Lung microvascular endothelial cell (primary cell): ENCODE measurements around the gene NPL. TPM values are rescaled to one million over a fixed set of nuclear protein-coding genes. Genes with fewer than 3 reads are reported as not detected.

ENCODE experiments used
- DNase-seq, 2 donors: peaks; one replicate each; pipeline versions ENCODE4 v3.0.0 to v3.0.0-alpha.2; 2010; ENCODE audit warnings: low read depth in 2 of 2
- total RNA-seq: library from RNA; depleted of rRNA; stranded (reverse); fragments of >200 nt; gene quantifications from 2 replicates; pipeline ENCODE4 v1.2.1, GENCODE V29; 2014

Gene NPL
- total RNA-seq, 1 donor from 2014 or later: 1.6 TPM

DNA sequence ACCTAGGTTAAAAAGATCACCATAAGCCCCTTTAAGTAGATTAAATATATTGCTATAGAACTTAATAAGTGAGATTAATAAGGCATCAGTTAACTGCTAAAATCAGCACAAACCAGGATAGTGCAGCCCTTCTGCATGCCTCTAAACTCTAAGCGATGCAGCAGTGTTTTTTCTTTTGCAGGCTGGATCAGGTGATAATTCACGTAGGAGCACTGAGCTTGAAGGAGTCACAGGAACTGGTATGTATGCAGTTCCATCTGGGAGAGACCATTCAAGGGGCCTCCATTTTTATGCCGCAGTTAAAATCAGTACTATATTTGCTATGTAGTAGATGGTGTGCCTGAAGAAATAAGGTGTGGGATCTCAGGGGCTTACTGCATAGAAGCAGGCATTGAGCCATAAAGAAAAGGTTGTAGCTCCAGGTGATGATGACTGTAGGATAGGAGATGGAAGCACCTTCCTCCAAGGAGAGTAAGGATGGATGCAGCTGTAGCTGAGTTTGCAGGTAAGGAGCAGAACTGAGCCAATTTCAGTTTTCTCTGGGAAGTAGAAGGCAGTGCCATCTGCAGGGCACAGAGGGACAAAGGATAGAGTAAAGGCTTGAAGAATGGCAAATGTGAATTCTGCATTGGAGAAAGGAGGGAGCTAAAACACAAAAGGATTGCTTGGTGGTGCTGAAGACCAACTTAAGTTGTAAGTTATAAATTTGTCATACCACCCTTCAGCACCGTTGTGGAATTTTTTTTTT is 22.6 kb downstream of the NPL start:
- DNase-seq: no peak

DNA sequence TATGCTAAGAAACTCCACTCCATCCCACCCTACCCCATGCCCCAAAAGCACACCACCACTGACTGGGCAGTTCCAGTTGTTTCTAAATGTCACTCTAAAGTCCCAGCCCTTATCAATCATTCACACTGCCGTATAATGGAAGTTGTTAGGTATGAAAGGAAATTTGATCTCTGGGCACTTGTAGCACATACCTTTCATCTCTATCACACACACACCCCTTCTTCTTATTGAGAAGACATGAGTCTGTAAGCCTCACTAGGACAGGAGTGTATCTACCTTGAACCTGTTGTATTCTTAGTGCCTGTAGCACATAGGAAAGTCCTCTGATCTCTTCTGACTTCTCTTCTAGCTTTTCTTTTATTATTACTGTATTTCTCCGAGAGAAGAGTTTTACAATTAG is 27.3 kb downstream of the NPL start:
- no peak for DNase-seq

DNA sequence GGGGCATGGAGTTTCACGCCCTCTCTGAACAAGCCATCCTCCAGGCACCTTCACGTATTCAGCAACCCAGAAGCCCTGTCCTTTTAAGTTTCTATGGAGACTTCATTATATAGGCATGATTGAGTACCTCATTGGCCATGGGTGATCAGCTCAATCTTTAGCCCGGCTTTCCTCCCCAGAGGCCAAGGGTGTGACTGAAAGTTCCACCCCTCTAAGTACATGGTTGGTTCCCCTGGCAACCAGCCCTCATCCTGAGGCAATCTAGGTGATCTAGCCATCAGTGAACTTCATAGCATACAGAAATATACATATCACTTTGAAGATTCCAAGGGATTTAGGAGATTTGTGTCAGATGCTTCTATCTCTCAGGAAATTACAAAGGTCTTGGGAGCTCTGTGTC is 28.2 kb downstream of the NPL start:
- no peak for DNase-seq

DNA sequence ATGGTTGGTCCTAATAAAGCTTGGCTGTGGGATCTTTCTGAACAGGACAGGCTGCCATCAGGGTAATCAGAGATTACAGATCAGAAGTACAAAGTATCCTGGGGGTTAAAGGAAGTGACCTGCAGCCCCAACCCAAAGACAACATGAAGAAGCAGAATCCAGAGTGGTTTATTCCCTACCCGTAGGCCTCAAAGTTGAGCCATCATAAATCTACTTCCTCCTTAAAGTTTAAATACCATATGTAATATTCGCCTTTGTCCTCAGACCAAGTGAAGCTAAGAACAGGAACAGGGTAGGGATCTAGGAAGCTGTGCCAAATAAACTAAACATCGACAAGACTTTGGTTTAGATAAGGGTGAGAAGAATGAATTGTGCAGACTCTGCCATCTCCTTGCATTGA is 33.6 kb downstream of the NPL start:
- DNase-seq: no peak

DNA sequence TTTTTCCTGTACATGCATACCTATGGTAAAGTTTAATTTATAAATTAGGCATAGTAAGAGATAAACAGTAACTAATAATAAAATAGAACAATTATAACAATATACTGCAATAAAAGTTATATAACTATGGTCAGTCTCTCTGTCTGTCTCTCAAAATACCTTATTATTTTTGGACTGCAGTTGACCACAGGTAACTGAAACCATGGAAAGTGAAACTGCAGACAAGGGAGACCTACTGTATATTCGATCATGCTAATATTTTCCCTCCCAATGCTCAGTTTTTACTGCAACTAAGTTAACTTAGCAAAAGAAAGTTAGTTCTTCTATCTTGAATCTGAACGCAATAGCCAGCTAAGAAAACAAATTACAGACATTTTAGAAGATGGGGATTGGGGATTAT is 37.3 kb downstream of the NPL start:
- no peak for DNase-seq

DNA sequence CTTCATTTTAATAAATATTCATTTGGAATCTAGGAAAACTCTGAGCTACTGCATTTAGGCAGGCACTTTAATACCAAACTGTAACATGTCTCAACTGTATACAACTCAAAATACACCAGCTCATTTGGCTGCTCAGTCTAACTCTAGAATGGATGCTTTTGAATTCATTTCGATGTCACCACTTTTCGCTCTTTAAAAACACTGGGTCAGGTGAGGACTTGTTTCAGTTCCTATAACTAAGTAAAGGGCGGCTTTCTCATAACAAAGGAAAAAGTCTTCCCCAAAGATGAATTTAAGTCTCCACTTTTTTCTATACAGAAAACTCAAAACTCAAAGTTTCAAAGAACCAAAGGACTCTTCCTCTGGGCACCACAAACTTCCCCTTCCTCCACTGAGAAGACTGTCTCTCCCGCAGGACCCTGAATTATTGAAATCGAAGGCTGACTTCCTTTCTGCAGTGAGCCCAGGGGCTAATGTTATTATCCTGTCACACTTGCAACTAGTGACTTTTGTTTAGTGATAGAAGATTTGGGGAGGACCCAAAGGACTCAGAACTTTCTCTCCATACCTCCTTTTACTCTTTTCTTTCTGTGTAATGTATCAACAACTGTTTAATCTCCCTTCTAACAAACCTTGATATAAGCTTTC is 39.8 kb downstream of the NPL start:
- no peak for DNase-seq

DNA sequence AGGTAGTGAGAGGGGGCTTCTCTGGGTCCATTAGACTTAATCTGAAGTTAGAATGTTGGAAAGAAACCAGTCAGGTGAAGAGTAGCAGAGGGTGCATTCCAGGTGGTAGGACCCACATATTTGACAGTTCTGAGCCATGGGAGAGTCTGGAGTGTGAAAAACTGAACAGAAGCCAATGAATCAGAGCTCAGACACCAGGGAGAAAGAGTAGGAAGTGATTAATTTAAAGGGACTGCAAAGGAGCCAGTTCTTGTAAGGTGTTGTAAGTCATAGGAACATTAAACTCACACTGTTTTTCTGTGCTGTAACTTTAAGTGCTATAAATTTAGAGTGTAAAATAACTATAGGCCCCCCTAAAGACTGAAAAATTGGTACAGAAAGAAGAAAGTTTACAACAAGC is 43.7 kb downstream of the NPL start:
- peak in 1 of 2 donors; percentile 60 for DNase-seq

DNA sequence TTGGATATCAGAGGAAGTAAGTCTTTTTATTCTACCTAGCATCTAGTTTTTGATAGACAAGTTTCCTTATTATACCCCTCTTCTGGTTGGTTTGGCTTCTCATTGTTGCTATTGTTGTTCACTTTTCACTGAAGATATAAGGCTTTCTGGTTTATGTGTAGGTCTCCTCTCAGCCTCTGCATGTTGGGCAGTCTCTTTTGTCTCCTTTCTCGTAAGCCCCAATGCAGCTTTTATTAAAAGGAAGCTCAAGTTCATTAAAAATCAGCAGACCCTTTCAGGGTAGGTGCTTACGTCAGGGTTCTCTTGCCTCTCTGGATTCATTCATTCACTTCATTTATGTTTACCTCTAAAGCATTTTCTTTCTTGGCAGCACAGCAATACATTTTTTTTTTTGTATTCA is 44.8 kb downstream of the NPL start:
- no peak for DNase-seq

DNA sequence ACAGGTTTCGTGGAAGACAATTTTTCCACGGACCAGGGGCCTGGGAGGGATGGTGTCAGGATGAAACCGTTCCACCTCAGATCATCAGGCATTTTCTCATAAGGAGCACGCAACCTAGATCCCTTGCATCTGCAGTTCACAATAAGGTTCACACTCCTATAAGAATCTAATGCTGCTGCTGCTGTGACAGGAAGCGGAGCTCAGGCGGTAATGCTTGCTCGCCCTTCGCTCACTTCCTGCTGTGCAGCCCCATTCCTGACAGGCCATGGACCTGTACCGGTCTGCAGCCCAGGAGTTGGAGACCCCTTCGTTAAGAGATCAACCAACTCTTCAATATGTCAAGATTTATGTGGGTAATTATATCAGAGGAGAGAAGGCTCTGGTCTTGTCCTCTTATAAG is 46.2 kb downstream of the NPL start:
- DNase-seq: no peak

DNA sequence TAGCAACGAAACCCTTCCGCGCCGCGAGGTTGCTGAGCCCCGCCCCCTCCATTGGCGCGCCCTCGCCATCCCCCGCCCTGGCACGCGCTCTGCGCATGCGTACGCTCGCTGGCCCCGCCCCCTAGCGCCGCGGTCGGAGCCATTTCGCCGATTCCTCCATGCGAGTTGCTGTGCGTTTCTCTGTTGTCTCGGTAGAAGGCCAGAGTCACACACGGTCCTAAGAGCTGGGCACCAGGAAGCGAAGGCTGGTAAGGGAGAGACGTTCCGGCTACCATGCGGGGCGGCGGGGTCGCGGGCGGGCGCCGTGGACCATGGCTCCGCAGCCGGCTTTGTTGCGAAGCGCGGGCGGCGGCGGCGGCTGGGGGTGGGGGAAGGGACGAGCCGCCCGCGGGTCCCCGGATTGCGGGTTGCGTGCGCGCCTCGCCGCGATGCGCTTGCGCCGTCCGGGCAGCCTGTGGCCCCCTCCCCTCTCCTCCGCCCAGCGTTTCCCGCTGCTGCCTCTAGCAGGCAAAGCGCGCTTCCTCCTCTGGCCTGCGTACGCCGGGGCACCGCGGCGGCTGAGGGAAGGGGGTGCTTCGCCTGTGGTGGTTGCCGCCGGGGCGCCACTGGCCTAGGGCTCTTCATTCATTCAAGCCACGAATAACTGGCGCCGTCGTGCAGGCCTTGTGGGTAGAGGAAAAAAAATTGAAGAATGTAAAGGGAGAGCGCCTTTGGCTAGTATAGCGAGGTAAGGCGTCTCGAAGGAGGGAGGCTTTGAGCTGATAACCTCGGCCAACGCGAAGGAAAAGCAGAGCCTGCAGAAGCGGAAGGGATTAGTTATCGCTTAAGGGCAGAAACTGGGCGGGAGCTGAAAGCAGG is 49.9 kb downstream of the NPL start, which contains the start of gene DHX9:
DHX9 (plus strand) TSS at position 139 of the 858 bp plus-strand sequence. CDS start 3,220 bp downstream, outside the sequence.
- peak; percentile 92 to 96 for DNase-seq

DNA sequence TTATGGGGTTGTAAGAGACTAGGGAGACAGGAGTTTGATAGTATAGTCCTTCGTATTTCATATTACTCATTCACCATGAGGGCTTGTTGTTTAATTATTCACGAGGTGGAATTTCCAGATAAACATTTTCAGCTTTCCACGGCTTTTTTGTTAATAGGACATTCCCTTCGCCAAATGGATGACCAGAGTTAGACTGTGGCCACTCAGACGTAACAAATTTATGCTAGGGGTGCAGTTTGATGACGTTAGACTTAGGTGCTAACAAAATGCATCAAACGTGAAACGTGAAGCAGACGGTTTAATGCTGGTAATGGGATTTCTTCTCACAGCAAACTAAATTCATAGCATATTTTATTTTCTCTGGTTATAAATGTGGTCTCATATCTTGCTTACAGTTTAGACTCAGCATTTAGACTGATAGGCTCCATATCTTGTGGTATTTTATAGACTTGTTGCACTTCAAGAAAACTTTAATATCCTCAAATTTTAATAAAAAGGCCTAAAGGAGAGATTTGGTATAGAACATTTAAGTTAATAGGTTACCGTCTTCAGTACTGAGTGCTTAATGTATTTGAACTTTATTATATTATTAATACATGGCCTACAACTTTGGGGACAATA is 51.9 kb downstream of the NPL start:
- peak; percentile 14 to 27 for DNase-seq

DNA sequence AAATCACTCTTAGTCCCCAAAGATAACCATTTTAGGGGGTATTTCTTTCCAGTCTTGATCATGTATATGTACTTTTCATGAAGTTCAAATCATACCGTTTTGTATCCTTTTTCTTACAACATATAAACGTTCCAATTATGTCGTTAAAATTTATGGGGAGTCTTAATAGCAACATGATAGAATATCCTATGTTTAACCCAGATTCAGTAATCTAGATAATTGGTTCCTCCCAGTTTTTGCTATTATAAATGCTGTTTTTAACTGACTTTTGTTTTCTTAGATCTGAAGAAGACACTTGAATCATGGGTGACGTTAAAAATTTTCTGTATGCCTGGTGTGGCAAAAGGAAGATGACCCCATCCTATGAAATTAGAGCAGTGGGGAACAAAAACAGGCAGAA is 52.7 kb downstream of the NPL start:
- DNase-seq: no peak

DNA sequence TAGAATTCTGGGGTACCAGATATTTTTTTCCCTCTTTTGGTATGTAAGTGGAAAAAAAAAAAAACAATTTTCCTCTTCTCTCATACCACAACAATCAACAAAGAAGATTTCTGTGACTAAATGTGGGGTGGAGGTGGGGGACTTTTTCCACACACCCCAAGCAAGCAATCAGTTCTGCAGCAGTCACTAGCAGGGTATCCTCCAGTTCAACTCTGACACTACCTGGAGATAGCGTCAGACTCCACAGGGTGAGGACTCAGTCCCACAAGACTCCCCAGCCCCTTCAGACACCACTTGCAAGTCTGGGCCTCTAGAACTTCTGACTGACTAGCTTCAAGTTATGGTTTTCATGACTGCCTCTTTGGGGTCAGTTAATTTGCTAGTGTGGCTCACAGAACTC is 55.8 kb downstream of the NPL start:
- DNase-seq: no peak

DNA sequence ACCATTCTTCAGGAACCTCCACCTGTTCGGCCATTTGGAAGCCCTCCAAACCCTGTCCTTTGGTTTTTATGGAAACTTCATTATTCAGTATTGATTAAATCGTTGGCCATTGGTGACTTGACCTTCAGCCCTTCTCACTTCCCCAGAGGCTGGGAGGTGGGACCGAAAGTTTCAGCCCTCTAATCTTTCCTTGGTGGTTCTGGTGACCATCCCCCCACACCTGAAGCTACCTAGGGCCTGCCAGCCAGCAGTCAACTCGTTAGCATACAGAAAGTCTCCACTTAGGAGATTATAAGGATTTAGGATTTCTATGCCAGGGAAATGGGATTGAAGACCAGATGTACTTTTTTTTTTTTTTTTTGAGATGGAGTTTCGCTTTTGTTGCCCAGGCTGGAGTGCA is 56.3 kb downstream of the NPL start:
- DNase-seq: no peak

DNA sequence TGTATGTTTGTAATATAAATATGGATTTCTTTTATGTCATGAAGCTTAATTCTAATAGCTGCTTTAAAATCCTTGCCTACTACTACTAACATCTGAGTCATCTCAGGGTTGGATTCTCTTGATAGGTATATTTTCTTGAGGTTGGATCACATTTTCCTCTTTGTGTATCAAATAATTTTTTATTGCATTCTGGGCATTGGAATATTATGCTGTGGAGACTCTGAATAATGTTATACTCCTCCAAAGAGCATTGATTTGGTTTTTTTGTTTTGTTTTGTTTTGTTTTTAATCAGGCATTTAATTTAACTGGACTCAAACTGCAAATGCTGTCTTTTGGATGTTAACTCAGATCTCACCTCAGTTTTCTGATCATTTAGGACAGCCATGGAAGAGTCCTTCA is 57.5 kb downstream of the NPL start:
- no peak for DNase-seq

DNA sequence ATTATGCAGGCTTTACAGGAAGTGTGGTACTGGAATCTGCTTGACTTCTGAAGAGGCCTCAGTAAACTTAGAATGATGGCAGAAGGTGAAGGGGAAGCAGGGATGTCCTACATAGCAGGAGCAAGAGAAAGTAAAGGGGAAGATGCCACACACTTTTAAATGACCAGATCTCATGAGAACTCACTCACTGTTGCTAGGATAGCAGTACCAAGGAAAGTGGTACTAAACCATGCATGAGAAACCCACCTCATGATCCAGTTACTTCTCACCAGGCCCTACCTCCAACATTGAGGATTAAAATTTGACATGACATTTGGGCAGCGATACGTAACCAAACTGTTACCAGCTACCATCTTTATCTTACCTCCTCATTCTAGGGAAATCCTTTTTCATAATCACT is 59.2 kb downstream of the NPL start:
- DNase-seq: no peak

DNA sequence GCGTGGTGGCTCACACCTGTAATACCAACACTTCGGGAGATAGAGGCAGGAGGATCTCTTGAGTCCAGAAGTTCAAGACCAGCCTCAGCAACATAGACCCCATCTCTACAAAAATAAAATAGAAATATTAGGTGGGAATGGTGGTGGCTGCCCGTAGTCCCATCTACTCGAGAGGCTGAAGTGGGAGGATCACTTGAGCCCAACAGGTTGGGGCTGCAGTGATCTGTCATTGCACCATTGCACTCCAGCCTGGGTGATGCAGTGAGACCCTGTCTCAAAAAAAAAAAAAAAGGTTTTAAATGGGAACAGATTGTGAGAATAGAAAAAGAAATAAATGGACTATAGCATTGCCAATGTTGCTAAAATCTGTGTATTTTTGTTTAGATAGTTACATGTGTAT is 60.7 kb downstream of the NPL start:
- no peak for DNase-seq

DNA sequence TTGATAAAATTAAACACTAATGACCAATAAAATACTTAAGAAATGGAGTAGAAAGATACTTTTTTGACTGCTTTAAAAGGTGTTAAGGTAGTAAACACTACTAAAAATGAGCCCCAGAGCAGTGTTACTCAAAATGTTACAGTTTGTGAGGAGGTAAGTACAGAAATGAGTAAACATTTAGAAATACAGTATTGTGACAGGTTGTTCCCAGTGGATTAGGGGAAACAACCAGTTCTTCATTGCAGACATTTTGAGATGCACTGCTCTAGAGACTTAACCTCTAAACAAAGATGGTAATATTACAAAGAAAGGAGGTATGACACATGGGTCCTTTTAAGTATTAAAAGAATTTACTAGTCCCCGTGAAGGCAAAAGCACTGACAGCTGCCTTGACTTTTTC is 62.3 kb downstream of the NPL start:
- DNase-seq: no peak

DNA sequence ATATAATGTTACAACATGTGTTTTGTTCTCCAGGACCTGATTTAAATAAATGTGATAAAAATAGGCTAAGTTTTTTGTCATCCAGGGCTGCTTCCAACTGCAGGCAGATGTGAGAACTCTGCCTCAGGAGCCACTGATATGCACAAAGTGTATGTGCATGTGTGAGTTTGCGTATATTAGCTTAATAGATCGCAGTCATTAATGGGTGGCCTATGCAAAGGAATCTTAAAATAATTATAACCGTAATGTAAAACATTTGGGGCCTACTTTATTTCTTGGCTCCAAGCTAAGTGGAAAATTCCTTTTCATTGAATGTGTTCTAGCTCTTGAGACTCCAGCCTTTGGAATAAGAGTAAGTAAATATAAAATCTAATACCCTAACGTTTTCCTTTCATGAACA is 66.3 kb downstream of the NPL start:
- no peak for DNase-seq

DNA sequence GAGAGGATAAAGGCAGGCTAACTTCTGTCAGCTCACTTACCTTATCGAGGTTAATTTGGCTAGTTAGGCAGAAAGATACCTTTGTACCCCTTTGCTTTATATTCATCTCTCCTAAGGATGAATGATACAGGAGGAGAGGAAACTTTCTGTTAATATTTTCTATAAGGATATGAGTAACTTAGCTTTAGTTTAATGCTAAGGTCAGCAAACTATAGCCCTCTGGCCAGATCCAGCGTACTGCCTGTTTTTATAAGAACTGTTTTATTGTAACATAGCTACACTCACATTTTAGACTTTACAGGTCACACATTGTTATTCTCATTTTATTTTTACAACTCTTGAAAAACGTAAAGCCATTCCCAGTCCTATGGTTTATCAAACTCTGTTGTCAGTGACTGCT is 67.6 kb downstream of the NPL start:
- no peak for DNase-seq

DNA sequence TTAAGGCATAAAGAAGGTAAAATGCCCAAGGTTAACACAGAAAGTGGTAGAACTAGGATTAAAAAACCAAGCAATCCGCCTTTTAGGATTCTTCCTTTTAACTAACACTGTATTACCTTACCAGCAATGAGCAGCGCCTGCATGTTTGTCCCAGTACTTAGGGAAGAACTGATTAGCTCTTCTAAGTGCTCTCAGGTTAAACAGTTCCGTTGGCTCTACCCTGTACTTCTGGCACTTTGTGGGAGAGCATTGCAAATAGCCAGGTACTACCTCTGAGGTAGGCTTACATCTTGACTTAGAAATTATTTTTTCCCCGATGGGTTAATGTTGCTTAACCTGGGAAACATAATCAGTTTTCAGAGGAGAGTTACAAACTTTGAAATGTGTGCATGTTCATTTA is 71.1 kb downstream of the NPL start:
- DNase-seq: no peak

DNA sequence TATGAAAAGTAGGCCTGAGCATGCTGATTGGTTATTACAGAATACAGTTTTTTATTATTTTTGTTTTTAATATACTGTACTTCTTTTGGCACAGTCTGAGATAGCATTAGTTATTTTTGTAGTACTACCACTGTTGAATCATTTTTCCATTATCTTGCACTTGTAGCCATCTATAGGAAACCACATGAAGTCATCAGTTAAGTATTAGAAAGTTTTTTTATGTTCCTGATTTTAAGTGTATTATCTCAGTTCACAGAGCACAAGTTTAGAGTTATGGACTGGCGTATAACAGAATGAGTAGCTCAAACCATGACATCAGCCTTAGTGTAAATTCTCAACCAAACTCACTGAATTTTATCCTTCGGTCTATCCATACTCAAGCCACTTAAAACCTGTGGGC is 72.4 kb downstream of the NPL start:
- DNase-seq: no peak
